ENCODE data around the gene SH2D4B.

Gene SH2D4B

DNA sequence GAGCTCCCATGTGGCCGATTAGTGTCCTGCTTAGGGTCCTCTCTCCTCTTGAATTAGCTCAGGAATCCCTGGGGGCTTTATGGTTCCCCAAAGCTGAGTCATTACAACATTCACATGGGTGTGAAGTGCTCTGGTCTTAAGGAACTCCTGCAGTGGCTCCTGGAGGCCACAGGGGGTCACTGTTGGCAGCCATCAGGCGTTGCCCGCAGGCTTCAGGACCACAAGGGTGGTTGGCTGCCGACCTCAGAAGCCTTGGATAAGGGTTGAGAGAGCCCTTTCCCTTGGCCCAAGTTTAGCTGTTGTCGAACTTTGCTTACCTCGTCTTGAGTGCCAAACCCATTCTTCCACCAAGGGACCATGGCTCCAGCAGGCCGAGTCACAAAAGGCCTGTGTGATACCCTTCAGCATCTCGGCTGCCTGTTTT, 61.7 kb downstream of the SH2D4B start:
- H3K36me3 Mint-ChIP-seq, result no peaks in the 10 kb centered on the region
- no peak overlapping the region for H3K4me3 Mint-ChIP-seq
- H3K27me3 Mint-ChIP-seq, result no peaks in the 10 kb centered on the region
- no peak overlapping the region for H3K27ac Mint-ChIP-seq
- no peaks in the 10 kb centered on the region for H3K9me3 Mint-ChIP-seq (ENCODE audit: low read depth)
- no peaks in the 10 kb centered on the region for H3K4me1 Mint-ChIP-seq (ENCODE audit: low read depth)

DNA sequence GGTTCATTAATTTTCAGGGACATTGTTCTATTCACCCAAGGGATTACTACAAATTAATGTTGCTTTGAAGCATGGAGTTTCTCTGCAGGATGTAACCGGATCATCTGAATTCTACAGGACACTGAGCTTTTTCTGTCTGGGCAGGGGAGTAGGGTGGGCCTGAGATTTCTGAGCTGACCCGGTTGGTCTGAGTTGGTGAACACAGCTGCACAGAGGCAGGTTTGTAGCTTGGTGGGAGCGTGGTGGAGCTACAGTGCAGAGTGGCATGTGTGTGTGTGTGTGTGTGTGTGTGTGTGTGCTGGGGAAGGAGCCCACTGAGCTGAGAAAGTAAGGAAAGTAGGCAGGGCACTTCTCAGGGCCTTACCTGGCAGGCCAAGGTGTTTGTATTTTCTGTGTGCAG, 62.6 kb downstream of the SH2D4B start:
- no peaks in the 10 kb centered on the region for H3K27me3 Mint-ChIP-seq
- H3K9me3 Mint-ChIP-seq (ENCODE audit: low read depth), result no peaks in the 10 kb centered on the region
- H3K4me3 Mint-ChIP-seq, result no peak overlapping the region
- H3K4me1 Mint-ChIP-seq (ENCODE audit: low read depth), result no peaks in the 10 kb centered on the region
- H3K27ac Mint-ChIP-seq, result no peak overlapping the region
- no peaks in the 10 kb centered on the region for H3K36me3 Mint-ChIP-seq

DNA sequence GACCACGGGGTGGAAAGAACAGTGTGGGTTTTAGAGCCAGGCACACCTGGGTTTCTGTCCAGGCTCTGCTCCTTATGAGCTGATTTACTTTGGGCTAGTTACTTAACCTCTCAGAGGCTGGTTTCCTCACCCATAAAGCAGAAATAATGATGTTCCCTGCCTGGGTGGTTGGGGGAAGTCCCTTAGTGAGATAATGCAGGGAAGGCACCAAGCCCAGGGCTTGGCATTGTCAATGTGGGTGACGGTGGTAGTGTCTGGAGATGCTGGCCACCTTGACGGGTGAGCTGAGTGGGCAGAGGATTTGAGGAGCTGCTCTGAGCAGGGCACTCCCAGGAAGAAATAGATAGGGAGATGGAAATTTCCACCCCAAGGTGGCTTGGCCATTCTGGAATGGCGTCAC, 65.2 kb downstream of the SH2D4B start:
- Mint-ChIP-seq H3K4me3 (no peak overlapping the region), H3K27me3 (no peaks in the 10 kb centered on the region)

DNA sequence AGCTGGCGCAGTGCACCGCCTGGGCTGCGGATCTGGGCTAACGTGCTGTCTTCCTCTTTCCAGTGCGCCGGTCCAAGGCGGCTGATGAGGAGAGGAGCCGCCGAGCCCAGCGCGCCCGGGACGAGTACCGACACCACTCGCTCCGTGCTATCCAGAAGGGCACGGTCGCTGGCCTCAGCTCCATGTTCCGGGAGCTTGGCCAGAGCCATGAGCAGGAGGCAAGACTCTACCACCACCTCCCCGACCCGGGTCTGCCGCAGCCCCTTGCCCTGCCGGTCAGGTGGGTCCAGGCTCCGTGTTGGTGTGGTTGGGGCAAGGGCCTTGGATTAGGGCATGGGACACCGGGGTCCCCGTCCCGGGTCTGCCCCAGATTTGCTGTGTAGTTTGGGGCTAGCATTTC, 65.8 kb downstream of the SH2D4B start:
- H3K27ac Mint-ChIP-seq, result no peak overlapping the region

More for the DNA sequence above, 65.2 kb downstream of the SH2D4B start:
- Mint-ChIP-seq H3K4me1 (ENCODE audit: low read depth) (no peaks in the 10 kb centered on the region), H3K27ac (no peak overlapping the region), H3K9me3 (ENCODE audit: low read depth) (no peaks in the 10 kb centered on the region), H3K36me3 (no peaks in the 10 kb centered on the region)

DNA sequence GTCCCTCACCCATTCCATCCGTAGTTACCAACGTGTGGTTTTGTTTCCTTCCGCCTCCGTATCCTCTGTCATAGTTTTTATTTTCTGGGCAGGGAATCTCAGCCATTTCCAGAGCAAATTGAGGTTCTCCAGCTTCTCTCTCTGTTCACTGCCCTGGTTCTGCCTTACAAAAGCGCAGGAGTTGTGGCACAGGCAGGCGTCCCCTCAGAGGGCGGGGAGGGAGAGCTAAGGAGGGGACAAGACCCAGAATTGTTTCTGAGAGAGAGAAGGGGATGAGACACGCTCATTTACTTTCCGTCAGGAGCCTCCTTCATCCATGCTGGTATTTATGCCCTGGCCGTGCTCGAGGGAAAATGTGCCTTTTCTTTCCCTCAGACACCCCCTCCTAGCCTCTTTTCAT, 71.0 kb downstream of the SH2D4B start:
- Mint-ChIP-seq H3K4me3 (no peak overlapping the region), H3K27me3 (no peaks in the 10 kb centered on the region)

More for the DNA sequence above, 65.8 kb downstream of the SH2D4B start:
- Mint-ChIP-seq H3K9me3 (ENCODE audit: low read depth) (no peaks in the 10 kb centered on the region), H3K4me3 (no peak overlapping the region), H3K27me3 (no peaks in the 10 kb centered on the region), H3K4me1 (ENCODE audit: low read depth) (no peaks in the 10 kb centered on the region), H3K36me3 (no peaks in the 10 kb centered on the region)

GRCh38 chr10:80609331-80609730, 71.6 kb downstream of the SH2D4B start:
- Mint-ChIP-seq H3K36me3 (peaks cover 2% of the 10 kb centered on the region), H3K4me3 (no peak overlapping the region), H3K9me3 (ENCODE audit: low read depth) (no peaks in the 10 kb centered on the region), H3K4me1 (ENCODE audit: low read depth) (no peaks in the 10 kb centered on the region), H3K27me3 (no peaks in the 10 kb centered on the region), H3K27ac (no peak overlapping the region)

More for the DNA sequence above, 71.0 kb downstream of the SH2D4B start:
- H3K9me3 Mint-ChIP-seq (ENCODE audit: low read depth), result no peaks in the 10 kb centered on the region
- H3K27ac Mint-ChIP-seq, result no peak overlapping the region
- H3K4me1 Mint-ChIP-seq (ENCODE audit: low read depth), result no peaks in the 10 kb centered on the region
- peaks cover 1% of the 10 kb centered on the region for H3K36me3 Mint-ChIP-seq

GRCh38 chr10:80611481-80612185, 73.9 kb downstream of the SH2D4B start:
- Mint-ChIP-seq H3K27me3 (no peaks in the 10 kb centered on the region), H3K27ac (no peak overlapping the region), H3K4me1 (ENCODE audit: low read depth) (no peaks in the 10 kb centered on the region)

GRCh38 chr10:80612261-80612660, 74.6 kb downstream of the SH2D4B start:
- H3K9me3 Mint-ChIP-seq (ENCODE audit: low read depth), result no peaks in the 10 kb centered on the region
- H3K27me3 Mint-ChIP-seq, result no peaks in the 10 kb centered on the region
- H3K36me3 Mint-ChIP-seq, result peaks cover 2% of the 10 kb centered on the region
- no peak overlapping the region for H3K27ac Mint-ChIP-seq
- H3K4me3 Mint-ChIP-seq, result no peak overlapping the region
- no peaks in the 10 kb centered on the region for H3K4me1 Mint-ChIP-seq (ENCODE audit: low read depth)

More at GRCh38 chr10:80611481-80612185, 73.9 kb downstream of the SH2D4B start:
- Mint-ChIP-seq H3K36me3 (peaks cover 2% of the 10 kb centered on the region), H3K4me3 (no peak overlapping the region), H3K9me3 (ENCODE audit: low read depth) (no peaks in the 10 kb centered on the region)

GRCh38 chr10:80613466-80614170, 75.9 kb downstream of the SH2D4B start:
- Mint-ChIP-seq H3K4me3 (no peak overlapping the region), H3K36me3 (peaks cover 2% of the 10 kb centered on the region), H3K9me3 (ENCODE audit: low read depth) (no peaks in the 10 kb centered on the region), H3K27me3 (no peaks in the 10 kb centered on the region), H3K4me1 (ENCODE audit: low read depth) (no peaks in the 10 kb centered on the region), H3K27ac (no peak overlapping the region)

DNA sequence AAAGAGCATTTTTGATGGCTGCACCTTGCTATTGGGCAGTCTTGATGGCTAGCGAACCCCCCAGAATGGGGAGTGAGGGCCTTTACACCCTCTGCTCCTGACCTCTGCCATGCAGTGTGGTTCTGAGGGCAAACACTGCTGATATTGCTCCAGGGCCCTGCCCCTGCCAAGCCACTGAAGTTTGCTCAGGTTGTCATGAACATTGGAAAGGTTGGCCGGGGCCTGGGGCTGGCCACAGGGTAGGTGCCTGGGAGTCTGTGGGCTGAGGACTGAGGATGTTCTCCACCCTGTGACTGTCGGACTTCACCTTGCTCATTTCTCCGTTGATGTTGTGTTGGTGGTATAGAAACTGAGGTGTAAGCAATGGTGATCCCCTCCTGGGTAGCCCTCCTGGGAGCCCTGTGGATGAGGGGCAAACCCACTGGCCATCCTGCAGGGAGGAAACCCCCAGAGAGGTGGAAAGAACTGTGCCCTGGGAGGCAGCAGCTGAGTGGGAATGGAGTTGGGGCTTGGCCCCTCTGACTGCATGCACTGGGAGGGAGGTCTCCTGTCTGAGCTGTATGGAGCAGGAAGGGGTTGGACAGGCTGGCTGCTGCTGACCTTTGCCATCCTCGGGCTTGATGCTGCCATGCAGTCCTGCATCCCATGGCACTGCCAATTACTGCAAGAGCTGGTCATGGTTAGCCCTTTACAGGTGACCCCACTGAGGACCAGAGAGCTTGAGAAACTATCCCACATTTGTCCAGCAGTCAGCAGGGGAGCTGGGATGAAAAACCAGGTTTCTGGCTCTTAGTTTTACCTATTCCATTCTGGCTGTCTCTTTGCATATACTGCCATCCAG, 77.1 kb downstream of the SH2D4B start:
- Mint-ChIP-seq H3K9me3 (ENCODE audit: low read depth) (no peaks in the 10 kb centered on the region), H3K36me3 (peaks cover 2% of the 10 kb centered on the region), H3K27me3 (no peaks in the 10 kb centered on the region)

DNA sequence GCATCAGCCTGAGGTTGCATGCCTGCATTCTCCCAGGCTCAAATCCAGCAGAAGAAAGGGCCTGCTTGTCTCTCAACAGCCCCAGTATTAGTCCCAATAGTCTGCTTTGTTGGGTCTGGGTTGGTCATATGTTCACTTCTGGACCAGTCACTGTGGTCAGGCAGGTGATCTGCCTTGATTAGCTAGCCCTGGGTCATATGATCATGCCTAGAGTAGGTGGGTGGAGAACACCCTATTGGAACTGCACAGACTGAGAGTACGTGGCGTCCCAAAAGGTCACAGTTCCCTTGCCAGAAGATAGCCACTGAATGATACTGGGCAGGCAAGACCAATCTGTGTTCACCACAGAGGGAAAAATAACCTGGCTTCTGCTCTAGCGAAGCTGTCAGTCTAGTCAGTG, 80.1 kb downstream of the SH2D4B start:
- peaks cover 2% of the 10 kb centered on the region for H3K36me3 Mint-ChIP-seq
- H3K4me3 Mint-ChIP-seq, result no peak overlapping the region
- no peak overlapping the region for H3K27ac Mint-ChIP-seq
- no peaks in the 10 kb centered on the region for H3K4me1 Mint-ChIP-seq (ENCODE audit: low read depth)
- no peaks in the 10 kb centered on the region for H3K9me3 Mint-ChIP-seq (ENCODE audit: low read depth)
- no peaks in the 10 kb centered on the region for H3K27me3 Mint-ChIP-seq

More for the DNA sequence above, 77.1 kb downstream of the SH2D4B start:
- no peak overlapping the region for H3K27ac Mint-ChIP-seq
- no peak overlapping the region for H3K4me3 Mint-ChIP-seq
- H3K4me1 Mint-ChIP-seq (ENCODE audit: low read depth), result no peaks in the 10 kb centered on the region

DNA sequence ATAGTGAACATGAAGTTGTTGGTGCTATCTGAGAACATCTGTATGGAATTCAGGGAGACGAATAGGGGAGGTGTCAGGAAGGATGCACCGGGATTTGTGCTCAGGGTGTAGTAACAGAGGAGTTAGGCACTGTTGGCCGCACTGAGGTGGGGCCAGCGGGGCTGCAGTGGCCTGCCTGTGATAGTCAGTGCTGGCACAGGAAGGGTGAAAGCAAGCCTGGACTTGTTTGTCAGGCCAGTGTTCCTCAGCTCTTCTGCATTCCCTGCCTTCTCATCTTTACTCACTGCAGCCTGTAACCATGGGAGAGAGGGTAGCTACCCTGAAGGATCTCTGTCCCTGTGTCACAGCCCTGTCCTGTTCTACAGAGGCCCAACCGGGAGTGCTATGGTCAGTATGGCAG, 81.3 kb downstream of the SH2D4B start:
- Mint-ChIP-seq H3K27ac (no peak overlapping the region), H3K27me3 (no peaks in the 10 kb centered on the region), H3K36me3 (no peaks in the 10 kb centered on the region), H3K4me1 (ENCODE audit: low read depth) (no peaks in the 10 kb centered on the region), H3K9me3 (ENCODE audit: low read depth) (no peaks in the 10 kb centered on the region), H3K4me3 (no peak overlapping the region)

GRCh38 chr10:80622153-80622552, 84.5 kb downstream of the SH2D4B start:
- Mint-ChIP-seq H3K27me3 (peaks cover 4% of the 10 kb centered on the region), H3K4me3 (no peak overlapping the region), H3K4me1 (ENCODE audit: low read depth) (no peaks in the 10 kb centered on the region), H3K27ac (no peak overlapping the region), H3K9me3 (ENCODE audit: low read depth) (no peaks in the 10 kb centered on the region), H3K36me3 (no peaks in the 10 kb centered on the region)

DNA sequence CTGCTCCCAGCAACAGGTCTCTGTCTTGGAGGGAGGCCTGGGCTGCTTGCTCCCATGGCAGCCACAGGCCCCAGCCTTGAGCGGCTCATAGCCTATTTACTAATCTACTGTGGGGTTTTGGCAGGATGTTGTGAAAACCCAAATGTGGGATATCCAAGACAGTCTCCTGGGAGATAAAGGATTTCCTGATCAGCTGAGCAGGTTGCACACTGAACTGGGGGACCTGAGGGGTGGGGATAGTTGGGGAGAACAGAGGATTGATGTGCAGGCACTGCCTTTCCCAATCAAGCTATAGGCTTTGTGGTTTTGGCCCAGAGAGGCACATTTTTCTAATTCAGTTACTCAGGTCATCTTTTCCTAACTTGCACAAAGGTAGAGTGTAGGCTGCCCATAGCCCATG, 92.6 kb downstream of the SH2D4B start:
- Mint-ChIP-seq H3K9me3 (ENCODE audit: low read depth) (no peaks in the 10 kb centered on the region), H3K27me3 (peaks cover 4% of the 10 kb centered on the region), H3K36me3 (no peaks in the 10 kb centered on the region)

GRCh38 chr10:80632742-80633141, 95.0 kb downstream of the SH2D4B start:
- Mint-ChIP-seq H3K4me1 (ENCODE audit: low read depth) (no peaks in the 10 kb centered on the region), H3K36me3 (no peaks in the 10 kb centered on the region), H3K4me3 (no peak overlapping the region), H3K27ac (no peak overlapping the region), H3K27me3 (no peaks in the 10 kb centered on the region), H3K9me3 (ENCODE audit: low read depth) (no peaks in the 10 kb centered on the region)

More for the DNA sequence above, 92.6 kb downstream of the SH2D4B start:
- no peak overlapping the region for H3K4me3 Mint-ChIP-seq
- H3K4me1 Mint-ChIP-seq (ENCODE audit: low read depth), result no peaks in the 10 kb centered on the region
- no peak overlapping the region for H3K27ac Mint-ChIP-seq
